ENCODE measurements around the gene NEK8. TPM values are rescaled to one million over a fixed set of nuclear protein-coding genes. Genes with fewer than 3 reads are reported as not detected.
A peak's percentile ranks its signal among the peaks of the same experiment; 100 is the strongest.

NEK8 gene
- polyA plus RNA-seq, 3 donors: 7.1 to 13.8 (median 12.4) TPM

DNA sequence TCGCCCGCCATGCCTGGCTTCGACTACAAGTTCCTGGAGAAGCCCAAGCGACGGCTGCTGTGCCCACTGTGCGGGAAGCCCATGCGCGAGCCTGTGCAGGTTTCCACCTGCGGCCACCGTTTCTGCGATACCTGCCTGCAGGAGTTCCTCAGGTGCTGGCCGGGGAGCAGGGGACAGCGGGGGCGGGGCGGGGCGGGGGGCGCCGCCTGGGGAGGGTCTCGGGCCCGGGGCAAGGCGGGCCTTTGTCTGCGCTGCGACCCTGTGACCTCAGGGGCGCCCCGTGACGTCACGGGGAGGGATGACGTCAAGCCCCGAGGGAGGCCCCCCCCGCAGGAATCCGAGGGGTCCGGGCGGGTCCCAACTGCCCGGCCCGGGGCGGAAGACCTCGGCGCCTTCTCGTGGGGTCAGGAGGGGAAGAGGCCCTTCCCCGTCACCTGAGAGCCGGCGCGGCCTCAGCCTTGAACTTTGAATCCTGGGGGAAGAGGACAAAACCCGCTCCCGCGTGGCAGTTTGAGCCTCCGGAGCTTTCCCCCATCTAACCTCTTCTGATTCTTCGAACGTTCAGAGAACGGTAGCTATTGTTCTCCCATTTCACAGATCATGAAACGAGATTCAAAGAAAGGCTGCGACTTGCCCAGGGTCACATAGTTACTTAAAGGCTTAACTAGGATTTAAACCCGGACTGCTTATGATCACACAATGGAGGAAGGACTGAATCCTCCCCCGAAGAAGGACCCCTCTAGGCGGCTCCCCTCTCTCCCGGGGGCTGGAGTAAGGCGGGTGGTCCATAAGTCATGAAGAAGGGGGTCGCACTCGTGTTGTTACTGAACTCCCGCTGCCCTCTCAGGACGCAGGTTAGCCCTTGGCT is 15.8 kb downstream of the NEK8 start:
- peak; percentile 54 for DNase-seq

GRCh38 chr17:28744972-28745785 is 16.6 kb downstream of the NEK8 start:
- DNase-seq: peak; percentile 82

DNA sequence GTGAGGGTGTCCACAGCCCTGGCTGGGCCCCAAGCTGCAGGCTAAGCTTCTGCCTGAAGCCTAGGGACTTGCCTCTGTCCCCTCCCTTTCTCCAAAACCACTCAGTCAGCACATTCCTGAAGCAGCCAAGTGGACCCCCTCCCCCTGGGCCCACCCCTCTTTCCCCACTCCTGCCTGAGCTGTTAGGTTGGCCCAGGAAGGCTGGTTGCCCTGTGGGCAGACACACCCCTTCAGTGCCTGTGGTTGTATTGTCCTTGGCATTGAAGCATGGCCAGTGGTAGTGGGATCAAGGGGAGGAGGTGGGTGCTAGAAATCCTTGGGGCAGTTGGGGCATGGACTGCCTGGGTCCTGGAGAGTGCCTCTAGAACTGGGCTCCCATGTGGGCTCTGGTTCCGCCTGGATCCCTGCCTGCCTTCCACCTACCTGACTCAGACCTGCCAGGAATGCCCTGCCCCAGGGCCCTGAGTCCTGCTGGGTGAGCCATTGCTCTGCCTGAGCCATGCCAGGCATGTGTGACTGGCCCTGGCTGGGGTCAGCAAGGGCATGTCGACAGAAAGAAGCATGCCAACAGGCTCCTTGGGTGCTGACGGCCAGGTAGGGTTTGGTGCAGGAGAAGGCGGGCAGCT is 17.3 kb downstream of the NEK8 start:
- DNase-seq: peak; percentile 84

- peak; percentile 26 for DNase-seq
Measured at GRCh38 chr17:28746611-28747050, 18.0 kb downstream of the NEK8 start.

DNA sequence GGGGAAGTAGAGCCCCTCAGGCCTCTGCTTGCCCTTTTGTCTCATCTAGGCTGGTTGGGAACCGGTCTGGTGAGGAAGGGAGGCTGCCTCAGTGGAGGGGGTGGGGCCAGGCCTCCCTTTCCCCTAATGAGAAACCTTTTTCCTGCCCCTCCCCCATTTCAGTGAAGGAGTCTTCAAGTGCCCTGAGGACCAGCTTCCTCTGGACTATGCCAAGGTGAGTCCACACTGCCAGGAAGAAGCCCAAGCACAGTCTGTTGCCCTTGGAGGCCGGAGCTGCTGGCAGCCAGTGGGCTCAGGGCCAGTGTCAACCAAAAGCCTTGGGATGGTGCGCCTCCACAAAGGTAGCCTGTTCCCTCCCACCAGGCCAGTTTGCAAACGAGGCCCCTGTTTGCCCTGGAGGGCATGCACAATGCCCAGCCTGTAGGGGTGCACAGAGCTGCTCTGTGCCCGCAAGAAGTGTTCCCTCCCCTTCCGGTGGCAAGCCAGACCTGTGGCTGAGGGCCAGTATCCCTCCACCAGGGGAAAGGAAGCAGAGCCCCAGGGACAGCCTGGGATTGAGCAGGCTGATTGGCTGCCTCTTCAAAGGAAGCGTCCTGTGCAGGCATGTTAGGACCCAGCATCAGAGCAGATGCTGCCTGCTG is 18.6 kb downstream of the NEK8 start:
- DNase-seq: no peak

DNA sequence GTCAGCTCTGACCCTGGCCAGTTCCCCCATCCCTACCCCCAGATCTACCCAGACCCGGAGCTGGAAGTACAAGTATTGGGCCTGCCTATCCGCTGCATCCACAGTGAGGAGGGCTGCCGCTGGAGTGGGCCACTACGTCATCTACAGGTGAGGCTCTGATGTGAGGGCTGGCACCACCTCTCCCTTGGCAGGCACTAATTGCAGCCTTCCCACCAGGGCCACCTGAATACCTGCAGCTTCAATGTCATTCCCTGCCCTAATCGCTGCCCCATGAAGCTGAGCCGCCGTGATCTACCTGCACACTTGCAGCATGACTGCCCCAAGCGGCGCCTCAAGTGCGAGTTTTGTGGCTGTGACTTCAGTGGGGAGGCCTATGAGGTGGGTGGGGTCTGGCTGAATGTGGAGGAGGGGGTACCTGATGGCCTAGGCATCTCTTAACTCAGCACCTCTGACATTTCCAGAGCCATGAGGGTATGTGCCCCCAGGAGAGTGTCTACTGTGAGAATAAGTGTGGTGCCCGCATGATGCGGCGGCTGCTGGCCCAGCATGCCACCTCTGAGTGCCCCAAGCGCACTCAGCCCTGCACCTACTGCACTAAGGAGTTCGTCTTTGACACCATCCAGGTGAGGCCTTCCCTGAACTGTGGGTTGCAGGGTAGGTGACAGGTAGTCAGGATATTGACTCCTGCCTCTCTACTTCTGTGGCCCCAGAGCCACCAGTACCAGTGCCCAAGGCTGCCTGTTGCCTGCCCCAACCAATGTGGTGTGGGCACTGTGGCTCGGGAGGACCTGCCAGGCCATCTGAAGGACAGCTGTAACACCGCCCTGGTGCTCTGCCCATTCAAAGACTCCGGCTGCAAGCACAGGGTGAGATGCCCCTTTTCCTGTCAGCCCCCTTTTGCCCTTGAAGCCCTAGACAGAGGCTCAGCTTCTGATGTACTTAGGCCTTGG is 19.5 kb downstream of the NEK8 start:
- DNase-seq: no peak

GRCh38 chr17:28748852-28749515 is 20.4 kb downstream of the NEK8 start:
- no peak for DNase-seq

GRCh38 chr17:28749516-28750177 is 21.1 kb downstream of the NEK8 start:
- no peak for DNase-seq

DNA sequence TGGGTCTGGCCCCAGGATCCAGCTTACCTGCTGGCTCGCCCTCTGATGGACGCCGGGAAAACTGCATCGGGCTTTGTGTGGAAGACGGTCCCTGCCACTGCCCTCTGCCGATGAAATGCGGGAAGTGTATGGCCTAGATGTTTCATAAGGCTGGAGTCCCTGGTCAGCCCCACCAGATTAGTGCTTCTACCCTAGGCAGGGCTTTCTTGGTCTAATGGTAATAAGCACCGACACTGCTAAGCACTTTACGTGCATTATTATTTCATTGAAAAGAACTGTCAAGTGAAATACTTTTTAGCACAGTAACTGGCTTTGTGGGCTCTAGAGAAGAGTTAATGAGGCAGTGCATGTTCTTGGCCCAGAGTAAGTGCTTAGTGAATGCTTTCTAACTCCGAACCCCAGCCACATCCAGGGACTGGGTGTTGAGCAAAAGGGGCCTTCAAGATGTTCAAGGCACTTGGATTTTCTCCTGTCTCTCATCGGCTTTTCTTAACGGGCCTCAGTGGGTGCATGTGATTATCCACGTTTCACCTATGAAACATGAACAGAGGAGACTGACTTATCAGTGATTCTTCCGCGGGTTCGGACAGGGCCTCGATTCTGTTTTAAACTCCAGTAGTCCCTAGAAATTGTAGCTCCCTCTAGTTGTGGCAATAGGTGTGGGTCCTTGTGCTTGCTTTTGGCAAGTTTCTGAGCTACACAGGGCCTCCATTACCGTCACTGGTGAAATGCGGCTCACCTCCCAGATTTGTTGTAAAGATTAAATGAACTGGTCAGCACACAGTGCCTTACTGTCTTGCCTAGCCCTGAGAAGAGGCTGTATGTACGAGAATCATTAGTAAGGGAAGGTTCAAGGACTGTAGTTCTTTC is 21.8 kb downstream of the NEK8 start:
- peak; percentile 92 for DNase-seq

DNA sequence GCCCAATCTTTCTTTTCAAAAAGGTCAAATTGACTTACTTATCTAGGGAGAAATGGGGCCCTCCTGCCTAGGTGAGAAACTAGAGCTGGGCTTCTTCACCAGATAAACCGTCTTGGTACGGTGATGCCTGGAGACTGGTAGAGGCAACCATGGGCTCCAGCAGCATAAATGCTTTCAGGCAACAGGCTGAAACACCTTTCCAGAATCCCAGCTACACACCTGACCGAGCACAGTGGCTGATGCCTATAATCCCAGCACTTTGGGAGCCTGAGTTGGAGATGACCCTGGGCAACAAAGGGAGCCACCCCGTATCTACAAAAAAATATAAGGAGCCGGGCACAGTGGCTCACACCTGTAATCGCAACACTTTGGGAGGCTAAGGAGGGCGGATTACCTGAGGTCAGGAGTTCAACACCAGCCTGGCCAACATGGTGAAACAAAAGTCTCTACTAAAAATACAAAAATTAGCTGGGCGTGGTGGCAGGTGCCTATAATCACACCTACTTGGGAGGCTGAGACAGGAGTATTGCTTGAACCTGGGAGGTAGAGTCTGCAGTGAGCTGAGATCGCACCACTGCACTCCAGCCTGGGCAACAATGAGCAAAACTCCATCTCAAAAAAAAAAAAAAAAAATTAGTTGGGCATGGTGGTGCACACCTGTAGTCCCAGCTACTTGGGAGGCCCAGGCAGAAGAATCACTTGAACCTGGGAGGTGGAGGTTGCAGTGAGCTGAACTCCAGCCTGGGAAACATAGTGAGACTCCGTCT is 23.2 kb downstream of the NEK8 start:
- no peak for DNase-seq

DNA sequence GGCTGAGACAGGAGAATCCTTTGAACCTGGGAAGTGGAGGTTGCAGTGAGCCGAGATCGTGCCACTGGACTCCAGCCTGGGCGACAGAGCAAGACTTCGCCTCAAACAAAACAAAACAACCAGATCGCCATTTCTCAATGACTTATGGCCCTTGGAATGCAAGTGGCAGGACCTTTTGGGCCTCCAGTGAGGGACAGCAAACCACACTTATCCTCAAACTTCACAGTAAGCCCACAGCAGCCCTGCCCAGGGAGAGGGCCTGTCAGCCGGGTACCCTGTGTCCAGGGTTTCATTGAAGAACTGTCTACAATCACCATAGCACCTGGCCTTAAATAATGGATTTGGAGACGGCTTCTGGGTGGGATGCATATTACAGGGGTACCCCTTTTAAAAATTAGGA is 26.9 kb downstream of the NEK8 start:
- no peak for DNase-seq

DNA sequence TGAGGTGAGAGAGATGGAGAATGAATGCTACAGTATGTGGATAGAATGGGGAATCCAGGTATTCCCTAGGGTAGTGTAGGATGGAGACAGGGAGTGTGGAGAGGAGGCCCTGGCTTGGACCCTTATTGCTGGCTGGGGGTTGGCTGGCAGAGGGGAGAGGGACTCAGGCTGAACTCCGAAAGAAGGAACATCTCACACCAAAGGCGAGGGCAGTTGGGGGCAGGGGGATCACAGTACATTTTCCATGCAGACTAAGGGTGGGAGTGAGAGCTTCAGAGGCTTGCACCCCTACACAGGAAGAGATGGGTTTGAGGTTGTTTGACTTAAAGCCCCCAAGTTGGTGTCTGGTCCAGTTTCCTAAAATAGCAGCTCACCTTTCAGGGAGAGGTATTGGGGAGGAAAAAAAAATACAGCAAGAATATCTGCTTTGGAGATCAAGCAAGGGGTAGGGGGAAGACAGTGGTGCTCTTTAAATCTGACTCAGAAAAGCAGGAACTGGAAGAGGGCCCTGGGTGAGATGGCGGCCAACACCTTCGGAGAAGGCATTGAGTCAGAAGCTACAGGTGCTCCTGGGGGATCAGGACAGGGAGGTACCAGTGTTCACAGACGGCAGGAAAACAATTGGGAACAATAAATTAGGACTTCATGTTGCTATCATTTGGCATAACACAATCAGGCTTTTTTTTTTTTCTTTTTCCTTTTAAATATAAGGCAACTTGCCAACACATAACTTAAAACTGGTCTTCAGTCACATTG is 27.6 kb downstream of the NEK8 start:
- no peak for DNase-seq

GRCh38 chr17:28758411-28759121 is 30.0 kb downstream of the NEK8 start:
- DNase-seq: no peak

DNA sequence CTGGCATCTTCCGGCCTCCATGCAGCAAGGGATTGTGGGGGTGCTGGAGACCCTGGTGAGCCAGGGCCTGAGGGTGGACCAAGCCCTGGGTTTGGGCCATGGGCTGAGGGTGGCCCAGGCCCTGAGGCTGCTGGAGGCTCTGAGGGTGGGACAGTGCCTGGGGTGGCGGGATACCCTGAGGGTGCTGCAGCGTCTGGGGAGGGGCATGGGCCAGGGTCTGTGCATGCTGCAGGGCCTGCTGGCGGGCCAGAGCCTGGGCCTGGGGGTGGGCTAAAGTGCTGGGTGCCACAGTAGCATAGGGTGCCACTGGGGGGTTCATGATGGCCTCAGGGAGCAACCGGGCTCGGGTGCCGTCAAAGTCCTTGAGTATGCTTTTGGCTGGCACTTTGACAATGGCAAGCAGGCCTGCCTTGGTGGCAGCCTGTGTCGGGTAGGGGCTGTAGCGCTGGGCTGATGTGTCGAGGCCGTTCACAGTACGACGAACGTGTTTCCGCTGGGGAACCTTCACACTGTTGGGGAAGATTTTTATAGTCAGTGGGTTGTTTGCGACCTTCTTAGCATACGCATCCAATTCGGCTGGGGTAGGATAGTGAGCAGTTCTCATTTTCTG is 30.8 kb downstream of the NEK8 start:
- no peak for DNase-seq

DNA sequence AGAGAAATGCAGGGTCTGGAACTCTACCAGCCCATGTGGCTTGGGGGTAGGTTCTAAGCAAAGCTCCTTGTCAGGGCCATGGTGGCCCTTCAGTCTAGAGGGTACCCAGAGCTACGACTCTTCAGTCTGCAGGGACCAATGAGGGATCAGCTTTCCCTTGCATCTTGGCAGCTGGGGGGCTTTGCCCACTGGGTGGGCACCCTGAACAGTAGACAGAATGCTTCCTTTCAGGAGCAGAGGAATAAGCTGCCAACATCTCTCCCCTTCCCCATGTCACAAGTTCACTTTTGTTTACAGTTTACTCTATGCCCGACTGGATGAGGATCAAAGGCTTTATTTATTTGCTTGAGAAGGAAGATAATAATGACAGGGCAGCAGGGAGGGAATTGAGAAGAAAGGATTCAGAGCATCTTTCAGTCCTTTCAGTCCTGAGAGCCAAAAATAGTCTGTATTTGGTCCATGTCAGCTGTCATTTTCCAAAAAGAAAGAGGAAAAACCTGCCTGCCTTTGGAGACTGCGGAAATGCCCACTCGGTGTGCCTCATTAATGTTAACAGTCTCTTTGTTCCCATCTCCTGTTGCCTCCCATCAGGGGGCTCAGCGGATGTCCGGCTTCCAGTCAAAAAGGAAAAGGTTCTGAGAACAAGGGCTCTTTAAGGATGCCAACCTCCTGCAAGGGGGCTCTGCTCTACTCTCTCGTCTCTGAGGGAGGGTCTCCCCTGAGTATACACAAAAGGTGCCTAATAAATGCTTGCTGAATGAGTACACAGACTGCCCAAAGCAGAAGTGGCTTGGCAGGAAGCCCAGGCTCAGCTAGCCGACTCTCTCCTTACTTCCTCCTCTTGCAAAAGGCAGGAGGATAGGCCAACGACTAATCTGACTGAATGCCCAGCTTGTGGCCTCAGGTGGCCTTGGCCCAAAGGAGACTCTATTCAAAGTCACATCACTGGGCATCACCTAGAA is 32.3 kb downstream of the NEK8 start:
- no peak for DNase-seq
